ENCODE measurements around the gene CRACDL.

Gene CRACDL

DNA sequence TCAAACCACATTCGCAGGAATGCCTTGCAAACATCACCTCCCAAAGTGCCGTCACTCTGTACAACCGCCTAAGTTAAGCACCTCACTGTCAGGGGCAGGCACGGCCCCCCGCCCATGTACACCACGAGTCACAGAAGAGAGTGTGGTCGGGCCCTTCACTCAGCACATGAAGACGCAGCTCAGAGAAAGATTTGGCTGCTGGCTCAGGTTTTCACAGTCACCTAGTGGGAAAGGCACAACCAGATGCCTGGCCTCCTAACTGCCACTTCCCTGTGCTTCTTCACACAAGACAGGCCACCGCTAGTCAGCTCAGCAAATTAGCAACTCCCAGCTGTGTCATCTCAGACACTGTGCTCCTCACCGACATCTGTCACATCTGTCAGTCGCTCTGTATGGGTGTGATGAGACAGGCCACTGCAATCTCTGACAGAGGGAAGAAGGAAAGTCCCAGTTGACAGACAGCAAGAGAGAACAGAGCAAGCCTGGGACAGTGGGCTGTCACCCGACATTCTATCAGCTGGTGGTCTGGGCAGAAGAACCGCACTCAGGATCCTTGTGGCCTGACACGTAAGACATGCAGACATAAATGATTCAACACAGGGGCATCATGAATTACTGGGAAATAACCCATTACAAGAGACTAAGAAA is 60.8 kb downstream of the CRACDL start:
- no peak for TF ChIP-seq ZFX (IDR thresholded peaks at IDR 0.05; ENCODE audit: borderline replicate concordance)
- TF ChIP-seq, protein P1, sequence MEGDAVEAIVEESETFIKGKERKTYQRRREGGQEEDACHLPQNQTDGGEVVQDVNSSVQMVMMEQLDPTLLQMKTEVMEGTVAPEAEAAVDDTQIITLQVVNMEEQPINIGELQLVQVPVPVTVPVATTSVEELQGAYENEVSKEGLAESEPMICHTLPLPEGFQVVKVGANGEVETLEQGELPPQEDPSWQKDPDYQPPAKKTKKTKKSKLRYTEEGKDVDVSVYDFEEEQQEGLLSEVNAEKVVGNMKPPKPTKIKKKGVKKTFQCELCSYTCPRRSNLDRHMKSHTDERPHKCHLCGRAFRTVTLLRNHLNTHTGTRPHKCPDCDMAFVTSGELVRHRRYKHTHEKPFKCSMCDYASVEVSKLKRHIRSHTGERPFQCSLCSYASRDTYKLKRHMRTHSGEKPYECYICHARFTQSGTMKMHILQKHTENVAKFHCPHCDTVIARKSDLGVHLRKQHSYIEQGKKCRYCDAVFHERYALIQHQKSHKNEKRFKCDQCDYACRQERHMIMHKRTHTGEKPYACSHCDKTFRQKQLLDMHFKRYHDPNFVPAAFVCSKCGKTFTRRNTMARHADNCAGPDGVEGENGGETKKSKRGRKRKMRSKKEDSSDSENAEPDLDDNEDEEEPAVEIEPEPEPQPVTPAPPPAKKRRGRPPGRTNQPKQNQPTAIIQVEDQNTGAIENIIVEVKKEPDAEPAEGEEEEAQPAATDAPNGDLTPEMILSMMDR (IDR thresholded peaks at IDR 0.05) = no peak
- no peak overlapping the region for H3K27ac ChIP-seq

- no peak overlapping the region for H3K27ac ChIP-seq
- no peak for TF ChIP-seq ZFX (IDR thresholded peaks at IDR 0.05; ENCODE audit: borderline replicate concordance)
- TF ChIP-seq, protein P1 (IDR thresholded peaks at IDR 0.05) = no peak
Observed at GRCh38 chr2:98874186-98874689, 61.8 kb downstream of the CRACDL start.

DNA sequence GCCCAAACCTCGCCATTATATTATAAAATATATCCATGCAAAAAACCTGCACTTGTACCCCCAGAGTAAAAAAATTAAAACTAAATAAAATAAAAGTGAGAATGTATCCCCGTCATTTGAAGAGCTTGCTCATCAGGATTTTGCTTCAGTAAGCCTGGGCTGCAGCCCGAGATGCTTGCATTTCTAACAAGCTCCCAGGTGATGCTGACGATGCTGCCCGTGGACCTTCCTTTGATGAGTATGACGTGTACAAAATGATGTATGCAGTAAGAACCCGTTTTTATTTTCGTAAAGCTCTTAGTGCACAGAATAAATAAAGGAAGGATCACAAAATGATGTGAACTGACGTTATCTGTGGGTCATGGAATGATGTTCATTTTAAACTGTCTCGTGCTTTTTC is 63.5 kb downstream of the CRACDL start:
- no peak overlapping the region for H3K27ac ChIP-seq
- TF ChIP-seq, protein P1 (IDR thresholded peaks at IDR 0.05) = no peak
- TF ChIP-seq ZFX (IDR thresholded peaks at IDR 0.05; ENCODE audit: borderline replicate concordance) = no peak

GRCh38 chr2:98871506-98871905 is 64.5 kb downstream of the CRACDL start:
- no peak for TF ChIP-seq ZFX (IDR thresholded peaks at IDR 0.05; ENCODE audit: borderline replicate concordance)
- TF ChIP-seq, protein P1 (IDR thresholded peaks at IDR 0.05) = no peak
- no peak overlapping the region for H3K27ac ChIP-seq

DNA sequence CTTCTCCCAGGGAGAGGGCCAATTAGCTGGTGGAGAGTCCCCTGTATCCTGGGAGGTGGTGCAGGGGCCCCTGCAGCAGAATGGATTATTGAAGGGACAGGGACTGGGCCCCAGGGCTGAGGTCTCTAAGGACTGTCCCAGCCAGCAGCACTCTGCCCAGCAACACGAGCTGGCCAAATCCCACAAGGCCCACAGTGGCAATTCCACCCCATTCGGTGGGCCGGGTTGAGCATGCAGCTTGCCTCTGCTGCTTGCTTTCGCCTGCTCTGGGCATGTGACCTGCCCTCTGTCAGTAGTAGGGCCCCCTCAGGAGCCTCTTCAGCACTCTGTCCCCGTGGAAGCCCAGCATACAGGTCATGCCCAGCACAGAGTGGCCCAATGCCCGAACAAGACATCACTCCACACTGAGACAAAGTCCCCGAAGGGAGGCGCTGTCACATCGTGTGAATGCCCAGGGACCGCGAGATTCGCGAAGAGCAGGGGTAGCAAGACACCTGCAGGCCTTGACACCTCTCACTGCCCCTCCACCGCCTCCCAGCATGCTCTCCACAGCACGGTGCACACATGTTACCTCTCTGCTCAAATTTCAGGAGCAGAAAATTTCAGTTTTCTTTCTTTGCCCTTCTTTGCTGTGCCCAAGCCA is 65.4 kb downstream of the CRACDL start:
- H3K27ac ChIP-seq = no peak overlapping the region
- TF ChIP-seq ZFX (IDR thresholded peaks at IDR 0.05; ENCODE audit: borderline replicate concordance) = no peak
- TF ChIP-seq, protein P1 (IDR thresholded peaks at IDR 0.05) = no peak

DNA sequence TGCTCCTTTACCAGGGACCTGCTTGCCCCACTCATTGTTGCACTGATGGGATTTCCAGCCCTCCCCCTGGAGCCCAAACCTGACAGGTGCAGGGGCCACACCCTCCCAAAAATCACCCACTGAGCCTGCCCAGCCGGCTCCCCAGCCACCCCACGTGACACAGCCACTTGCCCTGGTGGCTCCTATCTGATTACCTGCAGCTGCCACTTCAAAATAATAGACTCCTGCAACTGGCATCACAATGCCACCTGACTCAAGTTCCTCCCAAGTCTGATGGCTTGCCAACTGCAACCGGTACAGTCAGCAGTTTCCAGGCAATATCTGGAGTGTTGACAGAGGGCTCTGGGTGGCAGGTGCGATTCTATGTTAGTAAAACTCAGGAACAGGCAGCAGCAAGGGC is 66.2 kb downstream of the CRACDL start:
- H3K27ac ChIP-seq = no peak overlapping the region

More for the DNA sequence above, 66.2 kb downstream of the CRACDL start:
- TF ChIP-seq, protein P1 (IDR thresholded peaks at IDR 0.05) = no peak
- no peak for TF ChIP-seq ZFX (IDR thresholded peaks at IDR 0.05; ENCODE audit: borderline replicate concordance)
